ENCODE results near the gene IL22.

Gene IL22

DNA sequence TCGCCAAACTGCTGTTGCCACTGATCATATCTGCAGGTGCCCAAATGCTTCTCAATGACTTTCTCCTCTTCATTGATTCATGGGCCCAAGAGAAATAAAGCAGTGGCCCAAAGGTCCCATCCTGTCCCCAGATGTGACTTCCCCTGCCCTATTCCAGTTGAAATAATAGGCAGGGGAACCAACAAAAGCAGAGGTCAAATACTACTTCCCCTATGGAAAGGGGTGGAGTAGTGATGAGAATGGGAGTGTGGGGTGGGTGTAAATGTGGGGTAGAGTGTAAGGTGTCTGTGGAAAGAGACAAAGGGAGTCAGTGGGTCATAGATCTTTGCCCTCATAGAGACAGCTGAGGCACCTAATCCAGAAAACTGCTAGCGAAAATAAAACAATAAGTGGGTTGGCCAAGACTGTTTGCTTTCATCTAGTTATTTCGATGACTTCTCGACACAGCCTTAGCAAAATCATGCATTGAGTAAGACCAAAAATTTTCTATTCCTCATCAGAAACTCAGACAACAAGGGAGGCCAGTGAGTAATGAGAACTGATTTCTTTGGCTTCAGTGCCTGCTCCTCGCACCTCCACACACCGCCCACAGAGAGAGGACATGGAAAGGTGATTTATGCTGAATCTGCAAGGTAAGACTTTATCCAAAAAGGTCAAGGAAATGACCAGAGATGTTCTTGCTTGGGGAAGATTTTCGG, 10.9 kb upstream of the IL22 start:
- DNase-seq (ENCODE audit: low spot score): no peak

DNA sequence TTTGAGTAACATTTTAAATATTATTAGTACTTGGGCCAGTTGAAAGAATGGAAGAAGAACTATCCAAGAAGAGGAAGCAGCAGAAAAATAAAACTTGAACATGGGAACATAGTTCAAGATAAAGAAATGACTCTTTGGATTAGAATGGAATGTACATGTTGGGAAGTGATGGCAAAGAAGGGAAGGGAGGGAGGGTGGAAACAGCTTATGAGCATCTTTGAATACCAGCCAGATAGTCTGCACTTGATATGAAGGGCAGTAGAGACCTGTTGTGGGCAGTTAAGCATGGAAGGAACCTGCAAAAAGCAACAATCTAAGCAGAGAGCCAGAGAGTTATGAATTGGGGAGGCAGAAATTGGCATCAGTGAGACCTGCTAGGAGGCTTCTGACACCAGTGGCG, 10.0 kb upstream of the IL22 start:
- no peak for DNase-seq (ENCODE audit: low spot score)

DNA sequence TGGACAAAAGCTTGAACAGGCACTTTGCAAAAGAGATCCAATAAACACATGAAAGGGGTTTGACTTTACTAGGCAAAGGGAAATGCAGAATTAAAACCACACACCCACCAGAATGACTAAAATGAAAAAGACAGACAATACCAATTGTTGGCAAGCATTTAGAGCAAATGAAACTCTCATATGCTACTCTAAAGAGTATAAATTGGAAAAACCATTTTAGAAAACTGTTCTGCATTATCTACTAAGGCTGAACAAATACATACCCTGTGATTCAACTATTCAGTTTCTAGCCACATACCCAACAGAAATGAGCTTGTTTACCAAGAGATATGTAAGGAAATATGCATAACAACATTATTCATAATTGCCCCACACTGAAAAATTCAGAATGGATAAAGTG, 8.5 kb upstream of the IL22 start:
- DNase-seq (ENCODE audit: low spot score): no peak

DNA sequence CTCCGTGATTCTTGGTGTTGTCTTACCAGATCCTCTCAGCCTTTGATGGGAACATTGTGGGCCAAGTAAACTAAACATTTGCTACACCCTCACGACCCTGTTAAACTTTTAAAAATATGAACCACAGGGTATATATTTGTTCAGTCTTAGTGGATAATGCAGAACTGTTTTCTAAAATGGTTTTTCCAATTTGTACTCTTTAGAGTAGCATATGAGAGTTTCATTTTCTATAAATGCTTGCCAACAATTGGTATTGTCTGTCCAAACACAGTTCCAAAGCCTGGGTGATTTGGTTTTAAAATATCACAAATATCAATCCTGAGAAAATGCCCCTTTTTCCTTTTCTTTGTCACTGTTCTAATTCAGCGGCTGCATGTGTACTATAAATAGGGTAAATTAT, 6.7 kb upstream of the IL22 start:
- DNase-seq (ENCODE audit: low spot score): no peak

DNA sequence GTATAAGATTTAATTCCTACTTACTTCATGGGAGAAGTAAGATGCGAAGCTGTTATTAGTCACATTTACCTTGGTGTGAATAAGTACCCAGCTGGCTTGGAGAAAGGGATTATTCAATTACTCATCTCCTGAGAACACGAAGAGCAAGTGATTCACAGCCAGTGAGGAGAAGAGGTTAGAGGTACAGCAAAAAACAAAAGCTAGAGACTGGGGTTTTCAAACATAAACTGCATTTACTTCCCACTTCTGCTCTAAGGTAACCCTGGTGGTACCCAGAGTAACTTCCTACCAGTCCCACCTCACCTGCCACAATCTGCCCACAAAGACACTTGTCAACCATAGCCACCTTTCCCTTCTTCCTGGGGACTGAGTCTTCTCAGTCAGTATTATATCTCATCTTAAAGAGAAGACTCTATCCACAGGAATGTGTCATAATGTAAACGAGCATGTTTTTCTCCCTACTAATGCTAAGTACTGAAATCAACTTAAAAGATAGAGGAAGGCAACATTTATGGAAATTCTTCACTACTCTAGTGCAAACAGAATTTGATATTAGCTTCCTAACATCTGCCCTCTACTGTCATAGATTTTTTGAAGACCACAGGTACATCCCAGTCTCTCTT, 6.0 kb upstream of the IL22 start:
- peak; percentile 50 for DNase-seq (ENCODE audit: low spot score)

DNA sequence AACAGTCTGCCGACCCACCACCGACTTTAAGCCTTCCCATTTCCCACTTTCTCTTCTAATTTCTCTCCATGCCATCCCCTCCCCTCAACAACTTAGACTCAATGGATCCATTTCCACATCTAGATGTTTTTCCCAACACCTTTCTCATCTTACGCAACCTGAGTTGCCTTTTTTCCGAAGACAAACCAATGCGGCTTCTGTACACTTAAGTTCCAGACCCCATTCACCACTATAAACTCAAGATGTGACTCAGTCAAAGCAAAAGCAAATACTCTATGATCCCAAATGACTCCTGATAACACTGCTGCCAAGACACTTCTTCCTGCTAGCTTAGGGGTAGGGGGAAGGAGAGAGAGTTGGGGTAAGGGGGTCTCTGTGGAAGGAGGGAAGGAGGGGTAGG, 1.3 kb downstream of the IL22 start:
- DNase-seq (ENCODE audit: low spot score): no peak

DNA sequence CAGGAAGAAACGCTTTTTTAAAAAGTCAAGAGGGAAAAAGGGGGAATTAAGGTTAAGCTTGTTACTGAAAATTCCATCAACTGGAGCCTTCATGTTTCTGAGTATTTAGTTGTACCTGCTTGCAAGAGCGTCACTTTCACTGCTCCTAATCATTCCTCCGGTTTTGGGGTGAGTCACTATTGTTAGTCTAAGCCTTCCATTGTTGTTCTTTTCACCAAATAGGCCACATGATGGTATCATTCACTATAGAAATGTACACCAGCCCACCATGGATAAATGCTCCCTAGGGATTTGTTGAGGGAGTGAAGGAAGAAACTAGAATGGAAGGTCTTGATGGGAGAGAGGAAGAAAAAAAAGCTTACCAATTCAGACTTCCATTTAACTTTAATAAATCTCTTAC, 3.0 kb downstream of the IL22 start:
- DNase-seq (ENCODE audit: low spot score): no peak

DNA sequence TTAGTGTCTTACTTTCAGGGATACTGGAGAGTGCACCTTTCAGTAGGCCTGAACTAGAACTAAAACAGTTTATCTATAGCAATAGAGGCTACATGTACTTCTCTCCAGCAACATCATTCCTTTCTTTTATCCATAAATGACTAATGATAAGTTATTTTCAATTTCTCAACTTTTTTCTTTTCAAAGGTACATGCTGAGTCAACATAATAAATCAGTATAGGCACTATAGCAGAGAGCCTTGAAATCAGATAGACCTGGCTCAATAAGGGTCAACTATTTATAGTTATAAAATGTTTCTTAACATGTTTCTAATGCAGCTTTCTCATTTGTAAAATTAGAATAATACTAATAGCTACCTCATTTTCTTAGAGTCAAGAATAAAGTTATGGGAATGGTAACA, 5.6 kb downstream of the IL22 start:
- no peak for DNase-seq (ENCODE audit: low spot score)

DNA sequence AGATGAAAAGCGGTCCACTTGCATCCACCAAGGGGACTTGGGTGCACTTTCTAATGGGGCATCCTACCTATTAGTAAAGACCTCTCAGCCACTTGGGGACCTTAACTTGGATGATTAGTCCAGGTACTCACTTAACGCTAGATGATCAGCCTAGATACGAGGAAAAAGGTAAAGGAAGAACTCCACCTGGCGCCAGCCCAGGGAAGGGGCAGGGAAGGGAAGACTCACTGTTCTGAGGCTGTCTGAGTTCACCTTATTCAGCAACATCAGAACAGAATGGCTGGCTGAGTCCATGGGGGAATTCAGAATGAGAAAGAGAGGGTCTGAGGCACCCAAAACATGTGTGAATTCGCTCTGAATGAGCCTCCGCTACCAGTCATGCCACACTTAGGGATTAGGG, 7.1 kb downstream of the IL22 start:
- DNase-seq (ENCODE audit: low spot score): no peak

DNA sequence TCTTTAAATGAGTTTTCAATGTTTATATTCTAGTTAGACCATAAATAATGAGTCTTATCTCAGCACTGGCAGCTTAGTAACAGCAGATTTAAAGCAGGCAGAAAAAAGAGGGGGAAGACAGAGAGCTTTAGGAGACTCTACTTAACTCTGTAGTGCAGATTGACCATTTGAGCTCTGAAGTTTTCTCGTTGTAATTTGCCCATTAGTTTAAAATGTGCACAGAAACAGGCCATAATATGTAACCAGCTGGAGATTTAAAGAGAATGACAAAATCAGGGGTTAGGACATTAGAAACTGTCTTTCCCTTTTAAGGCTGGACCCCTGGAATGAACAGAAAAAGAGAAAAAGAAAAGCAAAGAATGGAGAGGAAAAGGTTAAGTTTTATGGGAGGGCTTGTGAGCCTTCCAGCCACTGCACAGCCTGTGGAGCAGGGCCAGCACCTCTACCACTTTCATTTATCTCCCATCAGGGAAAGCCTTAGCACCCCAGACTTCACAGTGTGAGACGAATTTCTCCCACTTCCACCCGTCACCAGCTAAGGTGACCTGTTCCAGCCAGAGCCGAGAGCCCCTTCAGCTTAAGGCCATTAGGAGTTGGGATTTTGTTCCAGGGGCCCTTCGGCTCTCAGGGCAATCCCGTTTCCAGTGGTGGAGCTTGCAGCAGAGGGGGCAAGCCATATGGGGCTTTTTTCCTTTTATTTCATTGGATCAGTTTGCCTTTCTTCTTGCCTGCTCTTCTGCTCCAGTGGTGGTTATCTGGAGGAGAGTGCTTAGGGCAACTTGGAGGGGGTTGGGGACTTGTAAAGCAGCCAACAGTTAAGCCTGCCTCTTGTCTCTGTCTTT, 8.0 kb downstream of the IL22 start:
- DNase-seq (ENCODE audit: low spot score): no peak

DNA sequence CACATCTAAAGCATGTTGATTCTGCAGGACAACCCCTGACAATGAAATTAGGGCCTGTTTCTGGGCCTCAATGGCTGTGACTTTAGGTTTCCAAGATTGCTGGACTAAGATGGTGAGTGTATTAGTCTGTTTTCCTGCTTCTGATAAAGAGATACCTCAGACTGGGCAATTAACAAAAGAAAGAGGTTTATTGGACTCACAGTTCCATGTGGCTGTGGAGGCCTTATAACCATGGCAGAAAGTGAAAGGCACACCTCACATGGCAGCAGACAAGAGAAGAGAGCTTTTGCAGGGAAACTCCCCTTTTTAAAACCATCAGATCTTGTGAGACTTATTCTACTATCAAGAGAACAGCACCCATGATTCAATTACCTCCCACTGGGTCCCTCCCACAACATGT, 10.6 kb downstream of the IL22 start:
- no peak for DNase-seq (ENCODE audit: low spot score)

DNA sequence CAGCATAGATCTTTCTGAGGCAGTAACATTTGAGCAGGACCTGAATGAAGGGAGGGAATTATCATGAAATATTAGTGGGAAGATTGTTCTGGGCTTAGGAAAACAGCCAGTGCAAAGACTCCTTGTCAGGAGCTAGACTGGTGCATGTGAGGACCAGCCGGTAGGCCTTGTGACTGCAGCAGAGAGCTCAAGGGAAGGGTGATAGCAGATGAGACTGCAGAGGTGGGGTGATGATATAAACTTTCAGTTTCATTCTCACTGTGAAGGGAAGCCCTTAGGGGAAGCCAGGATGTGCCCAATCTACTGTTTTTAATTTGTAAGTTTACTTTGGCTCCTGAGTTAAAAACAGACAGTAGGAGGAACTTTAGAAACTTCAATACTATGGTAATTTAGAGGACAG, 12.4 kb downstream of the IL22 start:
- peak; percentile 41 for DNase-seq (ENCODE audit: low spot score)

DNA sequence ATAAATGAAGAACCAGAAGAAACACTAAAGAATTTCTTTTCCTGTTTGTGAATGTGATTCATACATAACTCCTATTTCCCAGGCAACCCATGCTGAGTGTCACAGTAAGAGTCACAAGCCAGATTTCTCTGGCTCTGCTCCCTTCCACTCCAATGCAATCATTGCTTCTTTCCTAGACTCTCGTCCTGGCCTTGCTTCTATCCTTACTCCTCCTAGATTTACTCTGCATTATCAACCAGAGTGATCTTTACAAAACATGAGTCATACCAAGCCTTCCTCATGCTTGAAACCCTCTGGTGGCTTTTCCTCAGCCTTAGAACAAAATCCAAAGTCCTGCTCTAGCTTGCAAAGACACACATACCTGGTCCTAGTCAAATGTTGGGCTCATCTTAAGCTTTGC, 13.3 kb downstream of the IL22 start:
- DNase-seq (ENCODE audit: low spot score): peak; percentile 84

DNA sequence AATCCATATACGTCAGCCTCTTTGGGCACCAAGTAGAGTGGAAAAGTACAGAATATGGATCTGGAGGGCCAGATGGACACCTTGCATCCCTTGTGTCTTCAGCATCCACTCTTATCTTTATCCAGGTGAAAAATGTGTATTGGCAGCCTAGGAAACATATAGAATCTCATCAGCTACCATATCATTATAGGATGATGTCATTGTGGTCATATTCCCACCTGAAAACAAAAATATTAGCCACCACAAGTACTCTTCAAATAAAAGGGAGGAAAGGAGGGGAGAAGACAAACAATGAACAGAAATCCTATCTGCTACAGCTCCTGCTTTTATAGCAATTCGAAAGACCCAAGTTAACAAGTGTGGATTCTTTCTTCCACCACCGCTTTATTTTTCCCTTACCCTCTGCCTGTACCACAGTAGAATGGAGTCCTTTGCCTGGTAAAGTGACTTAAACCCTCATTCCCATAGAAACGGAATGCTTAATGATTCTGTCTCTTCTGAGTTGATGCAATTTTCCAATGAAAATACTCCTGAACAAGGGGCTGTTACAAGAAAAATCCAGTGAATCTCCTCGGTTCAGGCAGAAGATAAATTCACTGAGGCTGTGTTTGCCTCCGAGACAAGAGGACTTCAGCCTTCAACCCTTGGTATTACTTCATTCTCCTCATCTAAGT, 14.0 kb downstream of the IL22 start:
- no peak for DNase-seq (ENCODE audit: low spot score)

DNA sequence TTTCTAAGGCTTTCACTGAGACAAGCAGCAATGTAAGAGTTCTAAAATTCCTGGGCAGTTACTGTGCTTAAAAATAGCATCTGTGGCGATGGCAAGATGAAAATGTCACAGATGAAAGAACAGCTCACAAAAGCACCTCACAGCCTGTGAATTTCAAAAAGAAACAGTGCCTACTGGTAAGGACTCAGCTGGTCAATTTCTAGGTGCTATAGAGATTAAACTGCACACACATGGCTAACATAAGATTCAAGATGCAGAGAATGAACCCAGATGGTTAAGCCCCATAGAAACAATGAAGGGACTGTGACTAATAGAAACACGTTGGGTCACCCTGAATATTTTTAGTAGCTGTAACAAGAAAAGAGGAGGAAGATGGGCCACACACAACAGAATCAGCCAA, 15.8 kb downstream of the IL22 start:
- peak; percentile 25 for DNase-seq (ENCODE audit: low spot score)

DNA sequence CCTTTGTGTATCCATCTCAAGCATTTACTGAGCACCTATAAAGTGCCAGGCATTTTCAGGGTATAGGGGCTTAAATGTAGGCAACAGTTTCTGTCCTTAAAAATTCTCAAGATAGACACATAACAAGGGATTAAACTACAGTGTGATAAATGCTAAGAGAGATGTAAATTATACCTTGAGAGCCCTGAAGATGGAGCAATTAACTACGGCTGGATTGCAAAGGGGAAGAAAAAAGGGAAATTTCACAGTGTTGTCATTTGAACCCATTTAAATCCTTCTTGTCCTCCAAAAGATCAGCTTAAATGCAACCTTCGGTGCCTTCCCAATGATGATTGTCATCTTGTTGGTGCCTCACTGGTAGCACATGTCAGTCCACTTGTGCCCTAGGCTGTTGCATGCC, 16.3 kb downstream of the IL22 start:
- DNase-seq (ENCODE audit: low spot score): no peak

DNA sequence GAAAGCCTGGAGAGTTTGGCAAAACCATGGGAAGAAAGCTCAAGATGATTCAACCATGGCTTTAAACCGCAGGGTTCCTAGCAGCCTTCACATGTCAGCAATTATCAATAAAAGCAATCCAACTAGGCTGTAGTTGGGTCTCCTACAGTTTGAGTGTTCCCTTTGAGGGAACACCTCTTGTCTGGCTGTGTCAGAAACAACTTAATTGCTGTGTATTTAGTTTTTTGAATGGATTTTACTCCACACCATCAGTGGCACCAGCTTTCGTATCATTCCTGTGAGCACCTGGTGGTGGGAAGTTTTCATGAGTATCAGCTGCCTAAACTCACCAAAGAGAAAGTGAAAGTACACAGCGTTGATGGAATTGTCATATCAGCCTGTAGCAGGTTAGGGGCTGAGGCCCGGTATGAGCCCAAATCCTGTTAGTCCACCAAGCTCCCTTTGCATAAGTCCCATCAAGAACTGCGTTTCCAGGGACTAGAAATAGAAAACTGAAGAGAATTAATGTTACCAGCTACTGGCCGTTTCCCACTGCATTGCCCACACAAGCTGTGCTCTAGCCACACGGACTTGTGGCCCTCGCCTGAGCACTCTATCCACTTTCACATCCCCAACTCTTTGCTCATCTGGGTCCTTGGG, 16.9 kb downstream of the IL22 start:
- no peak for DNase-seq (ENCODE audit: low spot score)

DNA sequence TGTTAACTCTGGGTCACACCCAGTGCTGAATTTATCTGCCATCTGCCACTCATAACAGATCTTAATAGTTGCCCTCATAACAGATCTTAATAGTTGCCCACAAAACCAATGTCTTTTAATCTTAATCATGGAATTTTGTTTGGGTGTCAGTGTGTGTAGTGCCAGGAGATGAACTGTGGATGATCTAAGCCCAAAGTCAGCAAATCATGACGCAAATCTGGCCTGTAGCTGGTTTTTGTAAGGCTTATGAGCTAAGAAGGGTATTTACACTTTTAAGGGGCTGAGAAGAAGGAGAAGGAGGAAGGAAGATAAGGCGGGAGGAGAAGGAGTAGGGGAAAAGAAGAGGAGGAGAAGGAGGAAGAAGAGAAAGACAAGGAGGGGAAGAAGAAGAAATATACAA, 17.8 kb downstream of the IL22 start:
- no peak for DNase-seq (ENCODE audit: low spot score)

DNA sequence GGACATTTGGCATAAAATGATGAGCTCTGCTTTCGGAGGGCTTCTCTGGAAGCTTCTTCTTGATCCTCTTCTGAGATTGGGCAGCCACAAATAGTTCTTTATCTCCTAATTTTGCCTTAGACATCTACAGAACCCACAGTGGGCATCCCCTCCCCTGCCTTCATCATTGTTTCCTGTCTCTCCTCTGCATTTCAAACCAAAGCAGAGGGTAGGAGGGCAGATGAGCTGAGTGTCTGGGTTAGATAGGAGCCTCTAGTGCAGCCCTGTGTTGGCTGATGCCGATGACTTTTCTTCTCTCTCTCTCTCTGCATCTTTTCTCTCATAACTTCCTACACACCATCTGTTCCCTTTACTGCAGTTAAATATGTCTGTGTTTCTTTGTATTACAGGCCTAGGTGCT, 19.3 kb downstream of the IL22 start:
- no peak for DNase-seq (ENCODE audit: low spot score)

DNA sequence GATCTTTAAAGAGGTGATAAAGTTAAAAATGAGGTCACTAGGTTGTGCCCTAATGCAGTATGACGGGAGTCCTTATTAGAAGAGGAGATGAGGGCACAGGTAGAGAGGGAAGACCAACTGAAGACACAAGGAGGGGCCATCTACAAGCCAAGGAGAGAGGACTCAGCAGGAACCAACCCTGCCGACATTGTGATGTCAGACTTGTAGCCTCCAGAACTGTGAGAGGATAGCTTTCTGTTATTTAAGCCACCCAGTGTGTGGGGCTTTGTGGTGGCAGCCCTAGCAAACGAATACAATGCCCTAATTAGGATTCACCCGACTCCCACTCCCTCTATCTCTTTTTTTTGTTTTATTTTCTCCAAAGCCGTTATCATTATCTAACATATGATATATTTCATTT, 19.9 kb downstream of the IL22 start:
- no peak for DNase-seq (ENCODE audit: low spot score)

DNA sequence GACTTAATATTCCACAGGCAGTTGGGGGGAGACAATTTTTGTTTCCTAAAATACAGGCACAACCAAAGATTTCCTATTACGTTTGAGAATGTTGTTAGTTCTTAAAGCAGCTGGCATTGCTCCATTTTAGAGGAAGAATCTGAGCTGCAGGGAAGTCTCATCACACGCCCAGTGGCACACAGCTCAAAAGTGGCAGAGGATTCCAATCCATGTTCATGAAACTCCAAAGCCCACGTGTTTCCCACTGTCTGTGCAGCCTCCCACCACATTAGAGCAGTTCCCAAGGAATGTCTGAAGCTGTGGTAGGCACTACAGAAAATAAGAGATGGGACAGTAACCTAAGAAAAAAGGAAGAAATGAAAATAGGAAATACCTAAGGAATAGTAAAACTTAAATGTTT, 21.7 kb downstream of the IL22 start:
- no peak for DNase-seq (ENCODE audit: low spot score)

DNA sequence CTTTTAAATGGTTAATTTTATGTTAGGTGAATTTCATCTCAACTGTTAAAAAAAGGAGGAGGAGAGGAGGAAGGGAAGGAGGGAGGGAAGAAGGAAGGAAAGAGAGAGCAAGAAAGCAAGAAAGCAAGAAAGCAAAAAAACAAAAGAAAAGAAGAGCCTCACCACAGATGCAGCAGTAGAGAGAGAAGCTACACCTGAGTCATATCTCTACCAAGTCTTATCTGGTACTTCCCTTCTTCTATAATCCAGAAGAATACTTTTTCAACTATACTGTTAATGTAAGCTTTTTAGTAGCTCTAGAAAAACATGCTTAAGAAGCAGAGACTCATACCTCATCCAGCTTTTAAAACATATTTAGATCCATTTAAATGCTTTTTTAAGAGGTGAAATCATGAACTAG, 22.2 kb downstream of the IL22 start:
- no peak for DNase-seq (ENCODE audit: low spot score)
